Measurements from ENCODE around the gene ARL14EP.

ARL14EP gene

DNA sequence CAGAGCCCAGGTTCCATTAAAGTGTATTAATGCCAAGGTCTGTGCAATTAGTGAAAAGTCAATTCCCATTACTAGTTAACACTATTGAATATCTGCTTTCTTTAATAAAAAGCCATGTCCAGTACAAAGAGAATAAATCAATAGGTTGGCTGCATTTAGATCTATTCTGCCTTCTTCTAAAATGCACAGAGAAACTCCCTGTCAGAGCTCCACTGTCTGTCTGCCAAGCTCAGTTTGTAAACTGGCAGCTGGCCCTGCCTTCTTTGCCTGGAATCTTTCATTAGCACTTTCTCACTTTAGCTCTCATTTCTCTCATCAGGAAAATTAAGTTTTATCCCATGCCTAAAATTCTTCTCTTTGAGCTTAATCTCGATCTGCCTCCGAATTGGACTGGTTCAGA lies 35.6 kb downstream of the ARL14EP start:
- Histone ChIP-seq H3K4me2 (ENCODE audit: low read length) (no peak overlapping the region), H3K4me1 (ENCODE audit: control insufficient read depth, insufficient read depth, low read length) (no peaks in the 10 kb centered on the region), H3K36me3 (ENCODE audit: insufficient read depth, low read length) (no peaks in the 10 kb centered on the region), H3K9me3 (replicated peaks; ENCODE audit: low read length) (no peaks in the 10 kb centered on the region), H3K9ac (ENCODE audit: low read depth, low read length) (no peak overlapping the region), H3K4me3 (ENCODE audit: low read length) (no peak overlapping the region), H3K27me3 (ENCODE audit: control insufficient read depth, insufficient read depth, low read length) (peaks cover 9% of the 10 kb centered on the region)

DNA sequence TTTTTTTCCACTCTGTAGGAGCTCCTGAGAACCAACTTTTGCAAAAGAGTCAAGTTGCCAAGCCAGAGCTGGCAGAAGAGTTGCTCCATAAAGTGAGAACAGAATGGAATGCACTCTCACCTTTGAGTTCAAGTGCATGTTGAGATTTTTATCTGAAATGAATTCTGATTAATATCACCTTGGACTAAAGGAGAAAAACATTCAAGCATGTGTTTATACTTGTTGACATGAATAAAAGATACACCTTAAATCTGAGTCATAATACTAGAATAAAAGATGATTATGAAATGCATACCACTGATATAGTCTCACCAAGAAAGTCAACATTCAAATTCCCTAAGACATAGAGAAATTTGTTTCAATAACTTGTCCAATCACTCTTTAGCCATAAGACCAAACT lies 37.8 kb downstream of the ARL14EP start:
- peaks cover 3% of the 10 kb centered on the region for H3K27me3 ChIP-seq (ENCODE audit: control insufficient read depth, insufficient read depth, low read length)
- no peak overlapping the region for H3K4me3 ChIP-seq (ENCODE audit: low read length)
- no peaks in the 10 kb centered on the region for H3K9me3 ChIP-seq (replicated peaks; ENCODE audit: low read length)
- H3K9ac ChIP-seq (ENCODE audit: low read depth, low read length), result no peak overlapping the region
- H3K4me1 ChIP-seq (ENCODE audit: control insufficient read depth, insufficient read depth, low read length), result no peaks in the 10 kb centered on the region
- H3K36me3 ChIP-seq (ENCODE audit: insufficient read depth, low read length), result no peaks in the 10 kb centered on the region
- no peak overlapping the region for H3K4me2 ChIP-seq (ENCODE audit: low read length)

DNA sequence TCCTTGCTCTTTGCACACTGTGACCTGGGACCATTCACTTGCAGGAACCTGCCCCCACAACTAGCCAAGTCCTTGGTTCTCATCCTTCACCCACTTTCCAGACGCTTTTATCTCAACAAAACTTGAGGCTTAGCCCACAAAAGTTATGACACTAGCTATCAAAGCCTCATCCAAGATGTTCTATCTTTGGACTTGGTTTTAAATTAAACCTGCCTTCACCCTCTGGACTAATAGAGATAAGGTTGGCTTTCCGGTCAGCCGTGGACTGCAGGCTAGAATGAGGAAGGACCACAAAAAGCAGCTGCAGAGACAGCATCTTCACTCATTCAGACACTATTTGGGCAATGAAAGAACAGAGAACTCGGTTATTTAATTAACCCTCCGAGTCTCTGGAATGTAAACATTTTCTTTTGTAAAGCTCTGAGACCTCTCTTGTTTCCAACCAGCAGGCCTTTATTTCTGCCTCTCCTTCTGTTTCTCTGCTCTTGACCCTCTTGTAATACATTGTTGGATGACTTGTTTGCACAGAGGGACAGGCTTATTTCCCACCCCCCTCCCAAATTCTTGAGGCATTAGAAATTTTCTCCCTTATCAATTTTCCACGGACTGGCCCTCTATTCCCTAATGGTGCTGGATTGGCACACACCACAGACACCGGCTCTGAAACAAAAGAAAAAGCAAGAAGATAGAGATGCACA lies 41.4 kb downstream of the ARL14EP start:
- no peaks in the 10 kb centered on the region for H3K4me1 ChIP-seq (ENCODE audit: control insufficient read depth, insufficient read depth, low read length)
- H3K36me3 ChIP-seq (ENCODE audit: insufficient read depth, low read length), result no peaks in the 10 kb centered on the region
- no peak overlapping the region for H3K9ac ChIP-seq (ENCODE audit: low read depth, low read length)
- H3K27me3 ChIP-seq (ENCODE audit: control insufficient read depth, insufficient read depth, low read length), result no peaks in the 10 kb centered on the region
- H3K4me3 ChIP-seq (ENCODE audit: low read length), result no peak overlapping the region
- H3K4me2 ChIP-seq (ENCODE audit: low read length), result no peak overlapping the region
- H3K9me3 ChIP-seq (replicated peaks; ENCODE audit: low read length), result no peaks in the 10 kb centered on the region

DNA sequence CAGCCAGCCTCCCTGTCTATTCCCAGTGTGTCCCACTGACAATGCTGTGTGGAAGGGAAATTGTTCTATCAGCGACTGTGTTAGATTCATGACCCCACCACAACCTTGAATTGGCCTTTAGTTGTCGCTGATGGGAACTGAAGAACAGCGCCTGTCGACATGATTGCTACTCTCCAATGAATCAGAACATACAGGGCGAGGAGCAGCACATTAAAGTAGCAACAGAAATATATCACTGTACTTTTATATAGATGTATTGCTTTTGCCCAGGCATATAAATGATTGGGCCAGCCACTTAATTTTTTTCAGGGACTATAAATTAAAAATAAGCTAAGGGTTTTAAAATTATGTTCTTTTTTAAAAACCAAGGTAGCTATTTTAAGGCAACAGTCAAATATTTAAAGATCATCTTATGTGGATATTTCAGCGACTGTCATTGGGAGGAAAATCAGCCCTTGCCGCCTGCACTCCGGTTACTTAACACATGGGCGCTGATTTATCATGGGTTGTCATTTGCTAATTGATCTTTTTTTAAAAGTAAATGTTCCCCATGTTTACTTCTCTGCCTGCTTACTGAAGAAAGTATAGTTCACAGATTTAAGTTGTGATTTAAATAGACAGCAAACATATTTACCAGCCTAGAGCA lies 42.1 kb downstream of the ARL14EP start:
- H3K4me1 ChIP-seq (ENCODE audit: control insufficient read depth, insufficient read depth, low read length), result no peaks in the 10 kb centered on the region
- H3K4me2 ChIP-seq (ENCODE audit: low read length), result no peak overlapping the region
- no peaks in the 10 kb centered on the region for H3K36me3 ChIP-seq (ENCODE audit: insufficient read depth, low read length)
- no peaks in the 10 kb centered on the region for H3K9me3 ChIP-seq (replicated peaks; ENCODE audit: low read length)
- H3K4me3 ChIP-seq (ENCODE audit: low read length), result no peak overlapping the region
- H3K27me3 ChIP-seq (ENCODE audit: control insufficient read depth, insufficient read depth, low read length), result no peaks in the 10 kb centered on the region
- H3K9ac ChIP-seq (ENCODE audit: low read depth, low read length), result no peak overlapping the region

DNA sequence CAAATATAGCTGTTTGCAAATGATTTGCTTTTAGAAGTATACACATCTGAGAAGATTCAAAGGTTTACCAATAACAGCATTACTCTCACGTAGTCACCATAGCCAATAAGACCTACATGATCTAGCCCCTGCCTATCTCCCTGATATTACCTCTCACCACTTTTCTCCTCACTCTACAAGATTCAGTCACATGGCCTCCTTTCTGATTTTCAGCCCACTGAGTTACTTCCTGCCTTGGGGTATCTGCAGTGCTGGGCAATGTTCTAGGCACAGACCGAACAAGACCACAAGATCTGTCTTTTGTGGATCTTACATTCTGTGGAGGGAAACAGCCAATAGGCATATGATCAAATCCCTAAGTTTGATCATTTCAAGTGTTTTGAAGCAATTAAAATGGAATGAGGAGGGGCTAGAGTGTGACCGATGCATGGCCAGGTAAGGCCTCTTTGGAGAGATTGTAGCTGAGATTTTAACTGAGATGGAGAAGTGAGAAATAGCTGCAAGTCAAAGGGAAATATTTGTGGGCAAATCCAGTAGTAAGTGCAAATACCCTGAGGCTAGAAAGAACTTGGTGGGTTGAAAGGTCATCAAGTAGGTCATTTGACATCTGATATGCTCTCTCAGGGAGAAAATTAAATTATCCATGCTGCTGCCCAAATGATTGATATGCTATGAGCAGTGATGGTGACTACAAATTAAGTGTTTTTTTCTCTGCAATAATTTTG lies 43.1 kb downstream of the ARL14EP start:
- H3K4me2 ChIP-seq (ENCODE audit: low read length), result no peak overlapping the region
- no peak overlapping the region for H3K9ac ChIP-seq (ENCODE audit: low read depth, low read length)
- no peaks in the 10 kb centered on the region for H3K27me3 ChIP-seq (ENCODE audit: control insufficient read depth, insufficient read depth, low read length)
- H3K36me3 ChIP-seq (ENCODE audit: insufficient read depth, low read length), result no peaks in the 10 kb centered on the region
- H3K4me1 ChIP-seq (ENCODE audit: control insufficient read depth, insufficient read depth, low read length), result no peaks in the 10 kb centered on the region
- H3K4me3 ChIP-seq (ENCODE audit: low read length), result no peak overlapping the region
- H3K9me3 ChIP-seq (replicated peaks; ENCODE audit: low read length), result no peaks in the 10 kb centered on the region

DNA sequence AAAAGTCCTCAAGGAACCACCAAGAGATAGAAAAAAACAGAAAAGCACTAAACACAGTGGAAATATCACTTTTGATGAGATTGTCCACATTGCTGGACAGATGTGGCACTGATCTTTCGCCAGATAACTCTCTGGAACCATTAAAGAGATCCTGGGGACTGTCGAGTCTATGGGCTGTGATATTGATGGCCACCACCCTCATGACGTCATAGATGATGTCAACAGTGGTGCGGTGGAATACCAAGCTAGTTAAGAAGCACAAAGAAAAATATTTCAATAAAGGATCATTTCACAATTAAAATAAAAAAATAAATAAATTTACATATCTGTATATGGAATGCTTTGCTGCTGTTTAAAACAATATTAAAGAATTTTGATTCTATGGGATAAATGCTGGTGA lies 45.5 kb downstream of the ARL14EP start:
- Histone ChIP-seq H3K9ac (ENCODE audit: low read depth, low read length) (no peak overlapping the region), H3K4me2 (ENCODE audit: low read length) (no peak overlapping the region), H3K9me3 (replicated peaks; ENCODE audit: low read length) (no peaks in the 10 kb centered on the region), H3K4me3 (ENCODE audit: low read length) (no peak overlapping the region), H3K27me3 (ENCODE audit: control insufficient read depth, insufficient read depth, low read length) (no peaks in the 10 kb centered on the region), H3K4me1 (ENCODE audit: control insufficient read depth, insufficient read depth, low read length) (no peaks in the 10 kb centered on the region), H3K36me3 (ENCODE audit: insufficient read depth, low read length) (no peaks in the 10 kb centered on the region)

DNA sequence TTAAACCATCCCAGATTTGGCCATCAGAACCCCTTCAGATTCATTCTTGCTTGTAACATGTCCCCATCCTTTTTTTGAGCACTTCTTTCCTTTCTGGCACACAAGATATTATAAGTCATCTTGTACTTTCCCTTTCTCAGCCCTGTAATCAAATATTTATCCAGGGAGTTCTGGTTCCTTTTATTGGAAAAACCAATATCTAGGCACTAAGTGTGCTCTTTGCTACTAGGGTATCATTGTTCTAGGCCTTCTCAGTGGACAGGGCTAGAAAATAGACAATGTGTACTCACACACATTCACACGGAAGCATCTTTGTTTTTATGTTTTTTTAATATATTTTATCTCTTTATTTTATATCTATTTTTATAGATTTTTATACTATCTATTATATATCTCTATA lies 47.3 kb downstream of the ARL14EP start:
- Histone ChIP-seq H3K4me3 (ENCODE audit: low read length) (no peak overlapping the region), H3K4me1 (ENCODE audit: control insufficient read depth, insufficient read depth, low read length) (no peaks in the 10 kb centered on the region), H3K9me3 (replicated peaks; ENCODE audit: low read length) (no peaks in the 10 kb centered on the region), H3K27me3 (ENCODE audit: control insufficient read depth, insufficient read depth, low read length) (no peaks in the 10 kb centered on the region), H3K4me2 (ENCODE audit: low read length) (no peak overlapping the region), H3K36me3 (ENCODE audit: insufficient read depth, low read length) (no peaks in the 10 kb centered on the region), H3K9ac (ENCODE audit: low read depth, low read length) (no peak overlapping the region)

DNA sequence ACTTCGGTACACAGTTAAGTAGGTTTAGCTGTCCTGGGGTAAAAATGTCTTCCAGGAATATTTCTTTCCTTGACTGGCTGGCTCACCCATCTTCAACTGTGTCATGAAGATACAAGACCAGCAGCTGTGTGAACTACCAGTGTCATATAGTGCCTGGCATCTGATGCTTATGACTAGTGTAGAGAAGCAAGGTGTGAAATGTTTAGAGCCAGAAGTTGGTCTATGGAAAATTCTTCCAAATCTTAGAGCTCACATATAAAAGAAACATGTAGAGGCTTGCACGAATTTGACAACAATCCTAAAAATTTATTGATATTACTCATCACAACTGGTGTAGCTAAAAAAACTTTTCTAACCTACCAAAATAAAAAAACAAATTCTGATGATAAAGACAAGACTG lies 54.4 kb downstream of the ARL14EP start:
- H3K27me3 ChIP-seq (ENCODE audit: control insufficient read depth, insufficient read depth, low read length), result no peaks in the 10 kb centered on the region
- H3K4me1 ChIP-seq (ENCODE audit: control insufficient read depth, insufficient read depth, low read length), result no peaks in the 10 kb centered on the region
- H3K4me3 ChIP-seq (ENCODE audit: low read length), result no peak overlapping the region

DNA sequence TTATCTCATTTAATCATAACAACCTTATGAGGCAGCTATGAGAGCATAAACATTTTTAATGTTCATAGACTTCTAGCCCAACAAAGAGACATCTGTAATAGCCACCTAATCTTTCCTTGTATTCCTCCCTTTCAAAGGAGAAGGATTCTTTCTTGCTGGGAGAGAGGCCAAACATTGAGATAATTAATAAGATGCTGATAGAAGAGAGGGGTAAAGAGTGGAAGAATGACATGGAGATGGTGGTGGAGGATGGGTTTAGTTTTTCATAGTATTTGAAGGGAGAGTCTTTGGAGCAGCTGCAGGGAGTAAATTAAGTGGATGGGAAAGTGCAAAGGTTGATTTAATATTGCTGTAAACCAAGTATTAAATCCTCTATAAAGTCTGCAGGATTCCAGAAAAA lies 57.9 kb downstream of the ARL14EP start:
- H3K4me1 ChIP-seq (ENCODE audit: control insufficient read depth, insufficient read depth, low read length), result no peaks in the 10 kb centered on the region
- no peak overlapping the region for H3K4me2 ChIP-seq (ENCODE audit: low read length)
- H3K9me3 ChIP-seq (replicated peaks; ENCODE audit: low read length), result no peaks in the 10 kb centered on the region
- H3K27me3 ChIP-seq (ENCODE audit: control insufficient read depth, insufficient read depth, low read length), result no peaks in the 10 kb centered on the region
- no peak overlapping the region for H3K4me3 ChIP-seq (ENCODE audit: low read length)
- no peak overlapping the region for H3K9ac ChIP-seq (ENCODE audit: low read depth, low read length)
- no peaks in the 10 kb centered on the region for H3K36me3 ChIP-seq (ENCODE audit: insufficient read depth, low read length)

More for the DNA sequence above, 54.4 kb downstream of the ARL14EP start:
- H3K9ac ChIP-seq (ENCODE audit: low read depth, low read length), result no peak overlapping the region
- no peaks in the 10 kb centered on the region for H3K36me3 ChIP-seq (ENCODE audit: insufficient read depth, low read length)
- no peaks in the 10 kb centered on the region for H3K9me3 ChIP-seq (replicated peaks; ENCODE audit: low read length)
- no peak overlapping the region for H3K4me2 ChIP-seq (ENCODE audit: low read length)

DNA sequence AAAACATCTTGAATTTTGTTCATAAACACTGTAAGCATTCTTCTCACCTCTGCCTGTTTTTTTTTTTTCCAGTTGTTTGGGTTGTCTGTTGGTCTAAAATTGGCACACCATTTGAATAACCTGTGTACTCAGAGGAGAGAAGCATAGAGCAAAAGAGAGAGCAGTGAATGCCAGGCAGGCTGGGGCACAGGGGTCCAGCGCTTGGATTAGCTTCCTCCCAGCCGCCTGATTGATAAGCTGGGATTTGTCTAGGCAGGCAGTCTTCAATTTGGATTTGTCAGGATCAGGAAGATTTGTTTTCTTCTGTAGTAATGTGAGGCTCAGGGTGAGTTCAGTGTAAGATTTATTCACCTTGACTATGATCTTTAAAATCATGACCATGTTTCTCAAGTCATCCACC lies 59.0 kb downstream of the ARL14EP start:
- Histone ChIP-seq H3K9ac (ENCODE audit: low read depth, low read length) (no peak overlapping the region), H3K4me3 (ENCODE audit: low read length) (no peak overlapping the region), H3K4me2 (ENCODE audit: low read length) (no peak overlapping the region), H3K4me1 (ENCODE audit: control insufficient read depth, insufficient read depth, low read length) (no peaks in the 10 kb centered on the region), H3K27me3 (ENCODE audit: control insufficient read depth, insufficient read depth, low read length) (no peaks in the 10 kb centered on the region), H3K9me3 (replicated peaks; ENCODE audit: low read length) (no peaks in the 10 kb centered on the region), H3K36me3 (ENCODE audit: insufficient read depth, low read length) (no peaks in the 10 kb centered on the region)

All from skeletal muscle satellite cell (primary cell).